Tibial nerve (tissue), 4 donors: ENCODE results near the gene PPFIA2.

ENCODE experiments used
- CTCF ChIP-seq, 5 experiments: fragments of 200-600 bp in 3 of 5; fragments of 450-650 bp in 2 of 5; sonication (generic) in 3 of 5; IDR thresholded peaks; one replicate each; pipeline ENCODE4 v1.5.1; 2016 to 2019; ENCODE audit warnings: antibody characterized with exemption in 5 of 5, mild to moderate bottlenecking in 3 of 5, moderate library complexity in 2 of 5
- EP300 ChIP-seq, 2 donors: sonication (generic); formaldehyde crosslinking; IDR thresholded peaks; one replicate each; pipeline ENCODE4 v1.6.1; 2017; ENCODE audit warnings: antibody characterized with exemption in 2 of 2, mild to moderate bottlenecking in 1 of 2
- POLR2A ChIP-seq, 2 donors: fragments of 450-650 bp; IDR thresholded peaks; one replicate each; pipeline ENCODE4 v1.6.1; 2017; ENCODE audit warnings: antibody characterized with exemption in 2 of 2, mild to moderate bottlenecking in 2 of 2, moderate library complexity in 2 of 2

DNA sequence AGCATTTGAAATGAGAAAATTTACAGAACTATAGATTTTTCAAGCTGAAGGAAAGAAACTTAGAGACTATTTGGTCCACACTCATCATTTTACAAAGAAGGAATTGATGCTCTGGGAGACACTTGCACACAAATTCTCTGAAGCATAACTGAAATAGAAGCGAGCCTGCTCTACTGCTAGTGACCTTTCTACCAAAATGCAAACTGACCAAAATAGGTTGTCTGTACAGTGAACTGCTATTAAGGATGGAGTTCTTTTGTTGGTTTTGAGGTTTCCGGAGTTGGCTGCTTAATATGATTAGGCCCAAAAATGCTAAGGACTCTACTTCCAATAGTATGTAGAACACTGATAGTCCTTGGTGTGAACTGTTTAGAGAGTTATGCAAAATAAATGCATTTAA, 194.9 kb downstream of the PPFIA2 start:
- TF ChIP-seq CTCF (IDR thresholded peaks at IDR 0.05) = no peak
- no peak for TF ChIP-seq POLR2A (IDR thresholded peaks at IDR 0.05)
- TF ChIP-seq EP300 (IDR thresholded peaks at IDR 0.05) = no peak
